Measurements from ENCODE around the gene MACROD2. TPM values are rescaled to one million over a fixed set of nuclear protein-coding genes. Genes with fewer than 3 reads are reported as not detected.

MACROD2 gene
- total RNA-seq, 1 donor from 2014 or later = 78.2 TPM

- DNase-seq (no peak), ATAC-seq (no peak)
- no peaks in the 10 kb centered on the region for H3K4me1 ChIP-seq
- H3K27me3 ChIP-seq = no peaks in the 10 kb centered on the region
- no peak overlapping the region for H3K4me3 ChIP-seq
- TF ChIP-seq CTCF (IDR thresholded peaks at IDR 0.05) = no peak
- intact Hi-C loops (cut with DNase I) = no loop called here
- H3K27ac ChIP-seq = no peak overlapping the region
- no peaks in the 10 kb centered on the region for H3K9me3 ChIP-seq
- H3K36me3 ChIP-seq = no peaks in the 10 kb centered on the region
Measured at GRCh38 chr20:16081421-16081820, 2086.1 kb downstream of the MACROD2 start.

- ATAC-seq (no peak), DNase-seq (no peak)
- no peak overlapping the region for H3K4me3 ChIP-seq
- H3K27ac ChIP-seq = no peak overlapping the region
- intact Hi-C loops (cut with DNase I) = no loop called here
- no peaks in the 10 kb centered on the region for H3K27me3 ChIP-seq
- no peaks in the 10 kb centered on the region for H3K36me3 ChIP-seq
- no peaks in the 10 kb centered on the region for H3K4me1 ChIP-seq
- no peak for TF ChIP-seq CTCF (IDR thresholded peaks at IDR 0.05)
- H3K9me3 ChIP-seq = no peaks in the 10 kb centered on the region
Measured at GRCh38 chr20:16082051-16082550, 2086.8 kb downstream of the MACROD2 start.

- no peak for TF ChIP-seq CTCF (IDR thresholded peaks at IDR 0.05)
- intact Hi-C loops (cut with DNase I) = no loop called here
- H3K4me1 ChIP-seq = no peaks in the 10 kb centered on the region
- no peaks in the 10 kb centered on the region for H3K9me3 ChIP-seq
- H3K27me3 ChIP-seq = no peaks in the 10 kb centered on the region
- H3K4me3 ChIP-seq = no peak overlapping the region
- H3K36me3 ChIP-seq = no peaks in the 10 kb centered on the region
- DNase-seq (no peak), ATAC-seq (no peak)
- H3K27ac ChIP-seq = no peak overlapping the region
Measured at GRCh38 chr20:16083639-16084280, 2088.4 kb downstream of the MACROD2 start.

- intact Hi-C loops (cut with DNase I) = no loop called here
- no peak overlapping the region for H3K4me3 ChIP-seq
- H3K27ac ChIP-seq = no peak overlapping the region
- H3K9me3 ChIP-seq = no peaks in the 10 kb centered on the region
- H3K27me3 ChIP-seq = no peaks in the 10 kb centered on the region
- ATAC-seq (no peak), DNase-seq (no peak)
- no peaks in the 10 kb centered on the region for H3K4me1 ChIP-seq
- H3K36me3 ChIP-seq = no peaks in the 10 kb centered on the region
- no peak for TF ChIP-seq CTCF (IDR thresholded peaks at IDR 0.05)
Measured at GRCh38 chr20:16095226-16095625, 2099.9 kb downstream of the MACROD2 start.

GRCh38 chr20:16096756-16097326, 2101.5 kb downstream of the MACROD2 start:
- no peaks in the 10 kb centered on the region for H3K36me3 ChIP-seq
- intact Hi-C loops (cut with DNase I) = no loop called here
- TF ChIP-seq CTCF (IDR thresholded peaks at IDR 0.05) = no peak
- ATAC-seq (no peak), DNase-seq (no peak)
- H3K27me3 ChIP-seq = no peaks in the 10 kb centered on the region
- no peaks in the 10 kb centered on the region for H3K4me1 ChIP-seq
- no peak overlapping the region for H3K27ac ChIP-seq
- no peaks in the 10 kb centered on the region for H3K9me3 ChIP-seq
- no peak overlapping the region for H3K4me3 ChIP-seq

Data from upper lobe of right lung (tissue), 1 donor.